DND-41 (cell line): ENCODE measurements around the gene TRIM4.

ENCODE experiments used
- CTCF ChIP-seq: IDR thresholded peaks from 2 replicates; pipeline ENCODE4 v1.5.1; 2012; ENCODE audit warnings: borderline replicate concordance, low read length, moderate library complexity, mild to moderate bottlenecking; ENCODE audit not compliant: poor library complexity, severe bottlenecking; ENCODE audit errors: extremely low read depth
- EZH2 ChIP-seq: IDR thresholded peaks from 3 replicates; pipeline ENCODE4 v1.6.1; 2012; ENCODE audit warnings: borderline replicate concordance, low read depth, mild to moderate bottlenecking, moderate library complexity, low read length, inconsistent platforms; ENCODE audit not compliant: severe bottlenecking

GRCh38 chr7:99901581-99901980 lies 17.7 kb downstream of the TRIM4 start:
- no peak for TF ChIP-seq CTCF
- no peak for TF ChIP-seq EZH2
